Measurements from ENCODE around the gene POLR3B.
"Not testable (repeated sequence)": the region's sequence is repeated elsewhere in the genome, so short reads cannot be mapped to it uniquely, and the experiment has no call there.

Gene POLR3B

GRCh38 chr12:106452309-106452708 lies 94.8 kb downstream of the POLR3B start:
- no peak for DNase-seq (ENCODE audit: low read depth)
- no peak overlapping the region for H3K4me3 ChIP-seq (ENCODE audit: low read length)
- no peak for TF ChIP-seq CTCF (IDR thresholded peaks at IDR 0.05; ENCODE audit: insufficient read depth, low read depth, low read length, missing control alignments)

DNA sequence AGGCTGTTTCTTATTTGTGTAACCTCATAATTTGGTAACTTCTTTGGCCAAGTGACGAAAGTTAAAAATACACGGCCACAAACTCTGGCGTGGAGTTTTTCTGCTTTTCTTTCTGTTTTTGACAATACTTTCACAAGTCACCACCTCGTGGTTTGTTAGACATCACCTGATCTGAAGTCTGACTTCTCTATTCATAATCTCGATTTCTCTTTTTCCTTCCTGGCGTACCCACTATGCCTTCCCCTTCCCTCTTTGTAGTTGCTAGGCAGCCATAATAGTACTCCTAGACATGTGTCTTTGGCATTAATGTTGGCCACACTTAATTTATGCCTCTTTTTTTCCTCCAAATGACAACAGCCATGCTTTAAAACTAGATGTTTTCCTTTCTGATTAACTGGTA lies 97.6 kb downstream of the POLR3B start:
- no peak overlapping the region for H3K4me3 ChIP-seq (ENCODE audit: low read length)
- DNase-seq (ENCODE audit: low read depth), result no peak

GRCh38 chr12:106459124-106459523 lies 101.6 kb downstream of the POLR3B start:
- TF ChIP-seq CTCF (IDR thresholded peaks at IDR 0.05; ENCODE audit: insufficient read depth, low read depth, low read length, missing control alignments), result no peak
- H3K4me3 ChIP-seq (ENCODE audit: low read length), result no peak overlapping the region
- no peak for DNase-seq (ENCODE audit: low read depth)

More for the DNA sequence above, 97.6 kb downstream of the POLR3B start:
- TF ChIP-seq CTCF (IDR thresholded peaks at IDR 0.05; ENCODE audit: insufficient read depth, low read depth, low read length, missing control alignments), result no peak

DNA sequence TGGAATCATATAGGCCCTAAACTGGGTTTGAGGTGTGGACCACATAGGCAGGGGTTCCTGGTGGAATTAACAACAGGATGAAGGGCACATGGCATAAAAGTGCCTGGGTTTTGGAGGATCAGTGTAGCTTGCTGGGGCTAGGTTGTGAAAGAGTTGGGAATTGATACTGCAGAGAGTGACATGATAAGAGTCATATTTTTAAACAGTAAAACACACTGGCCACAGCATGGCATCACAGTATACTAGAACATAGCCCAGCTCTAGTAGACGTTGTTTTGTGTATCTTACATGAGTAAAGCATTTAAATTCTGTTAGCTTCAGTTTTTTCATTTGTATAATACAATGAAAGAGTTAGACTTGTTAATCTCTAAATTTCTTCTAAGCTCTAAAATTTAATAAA lies 102.0 kb downstream of the POLR3B start:
- DNase-seq (ENCODE audit: low read depth), result no peak
- no peak overlapping the region for H3K4me3 ChIP-seq (ENCODE audit: low read length)
- no peak for TF ChIP-seq CTCF (IDR thresholded peaks at IDR 0.05; ENCODE audit: insufficient read depth, low read depth, low read length, missing control alignments)

DNA sequence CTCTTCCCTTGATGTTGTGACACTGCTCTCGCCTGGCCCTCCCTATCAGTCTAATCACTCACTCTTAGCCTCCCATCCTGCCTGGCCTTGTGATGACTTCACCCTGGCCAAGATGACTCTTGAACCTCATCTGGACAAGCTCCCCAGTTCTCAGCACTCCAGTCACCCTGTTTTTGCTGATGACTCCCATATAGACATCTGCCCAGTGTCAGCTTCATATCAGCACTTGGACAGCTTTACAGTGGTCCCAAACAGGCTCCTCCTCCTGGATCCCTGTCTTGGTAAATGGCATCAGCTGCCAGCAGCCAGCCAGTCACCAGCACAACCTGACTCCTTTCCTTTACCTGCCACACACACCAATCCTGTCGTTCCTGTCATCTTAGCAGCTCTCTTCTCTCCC lies 104.2 kb downstream of the POLR3B start:
- no peak for TF ChIP-seq CTCF (IDR thresholded peaks at IDR 0.05; ENCODE audit: insufficient read depth, low read depth, low read length, missing control alignments)
- no peak overlapping the region for H3K4me3 ChIP-seq (ENCODE audit: low read length)
- no peak for DNase-seq (ENCODE audit: low read depth)

GRCh38 chr12:106465605-106466004 lies 108.1 kb downstream of the POLR3B start:
- DNase-seq (ENCODE audit: low read depth); H3K4me3 ChIP-seq (ENCODE audit: low read length): not testable (repeated sequence)

GRCh38 chr12:106475662-106476061 lies 118.1 kb downstream of the POLR3B start:
- not testable (repeated sequence) for H3K4me3 ChIP-seq (ENCODE audit: low read length); DNase-seq (ENCODE audit: low read depth)

DNA sequence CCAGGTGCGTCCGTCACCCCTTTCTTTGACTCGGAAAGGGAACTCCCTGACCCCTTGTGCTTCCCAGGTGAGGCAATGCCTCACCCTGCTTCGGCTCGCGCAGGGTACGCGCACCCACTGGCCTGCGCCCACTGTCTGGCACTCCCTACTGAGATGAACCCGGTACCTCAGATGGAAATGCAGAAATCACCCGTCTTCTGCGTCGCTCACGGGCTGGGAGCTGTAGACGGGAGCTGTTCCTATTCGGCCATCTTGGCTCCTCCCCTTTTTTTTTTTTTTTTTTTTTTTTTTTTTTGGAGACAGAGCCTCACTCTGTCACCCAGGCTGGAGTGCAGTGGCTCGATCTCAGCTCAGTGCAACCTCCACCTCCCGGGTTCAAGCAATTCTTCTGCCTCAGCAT lies 120.1 kb downstream of the POLR3B start:
- DNase-seq (ENCODE audit: low read depth); H3K4me3 ChIP-seq (ENCODE audit: low read length): not testable (repeated sequence)

DNA sequence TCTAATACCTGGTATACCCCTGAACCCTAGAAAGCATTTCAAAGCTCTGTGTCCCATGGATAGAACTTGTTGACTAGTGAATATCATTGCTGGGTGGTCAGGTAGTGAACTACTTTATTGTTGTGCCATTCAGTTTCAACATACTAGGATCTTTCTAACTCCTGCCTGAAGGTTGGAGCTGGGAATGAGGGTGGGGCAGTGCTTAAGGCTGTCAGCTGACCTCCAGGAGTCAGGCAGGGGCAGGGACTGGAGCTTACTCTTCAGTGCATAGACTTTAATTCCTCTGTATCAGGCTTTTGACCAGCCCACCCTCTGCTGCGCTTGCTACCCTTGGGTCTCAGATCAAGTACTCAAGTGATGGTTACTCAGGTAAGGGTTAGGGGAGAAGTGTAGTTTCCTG lies 122.7 kb downstream of the POLR3B start:
- no peak for TF ChIP-seq CTCF (IDR thresholded peaks at IDR 0.05; ENCODE audit: insufficient read depth, low read depth, low read length, missing control alignments)
- DNase-seq (ENCODE audit: low read depth), result peak; percentile 46
- H3K4me3 ChIP-seq (ENCODE audit: low read length), result no peak overlapping the region

Measured in epithelial cell of esophagus (primary cell).